IPS-NIHi7 (cell line): ENCODE measurements around the gene TFPI.
"Not testable (repeated sequence)": the region's sequence is repeated elsewhere in the genome, so short reads cannot be mapped to it uniquely, and the experiment has no call there.

Experiments used
- DNase-seq: peaks from one replicate; pipeline ENCODE4 v3.0.0; 2012; ENCODE audit warnings: mixed read lengths; ENCODE audit errors: extremely low spot score

Gene TFPI

DNA sequence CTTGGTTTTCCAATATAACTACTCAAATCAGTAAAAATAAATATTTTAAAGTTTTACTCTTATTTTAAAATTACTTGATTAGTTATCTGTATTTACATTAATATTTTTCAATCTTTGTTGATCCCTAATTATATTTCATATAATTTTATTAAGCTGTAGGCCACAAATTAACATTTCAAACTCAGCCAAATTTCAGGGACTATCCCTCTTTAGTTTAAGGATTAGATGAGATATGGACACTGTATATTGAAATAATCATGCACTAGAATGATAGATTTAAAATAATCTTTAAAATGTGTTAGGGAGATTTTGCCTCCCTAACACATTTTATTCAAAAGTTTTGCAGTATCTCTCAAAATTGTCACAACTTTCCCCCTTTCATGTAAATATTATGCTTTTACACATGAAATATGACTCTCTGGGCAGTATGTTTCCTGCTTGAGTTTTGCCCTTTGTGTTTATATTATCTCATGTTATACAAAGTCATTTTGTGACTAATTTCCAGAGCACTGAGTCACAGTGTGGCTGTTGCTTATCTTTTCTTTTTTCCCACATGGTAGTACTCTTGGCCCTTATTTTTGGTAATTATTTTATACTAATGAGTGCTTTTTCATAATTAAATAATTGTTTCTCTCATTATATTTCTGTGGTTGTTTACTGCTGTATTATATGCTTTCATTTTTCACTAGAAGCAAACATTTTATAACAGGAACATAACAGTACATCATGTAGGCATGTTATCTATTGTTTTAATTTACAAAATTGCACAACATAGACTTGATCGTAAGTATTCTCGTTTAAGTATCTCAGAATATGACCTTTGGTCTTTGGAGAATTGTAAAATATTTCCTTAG lies 1.2 kb downstream of the TFPI start:
- DNase-seq, result no peak

DNA sequence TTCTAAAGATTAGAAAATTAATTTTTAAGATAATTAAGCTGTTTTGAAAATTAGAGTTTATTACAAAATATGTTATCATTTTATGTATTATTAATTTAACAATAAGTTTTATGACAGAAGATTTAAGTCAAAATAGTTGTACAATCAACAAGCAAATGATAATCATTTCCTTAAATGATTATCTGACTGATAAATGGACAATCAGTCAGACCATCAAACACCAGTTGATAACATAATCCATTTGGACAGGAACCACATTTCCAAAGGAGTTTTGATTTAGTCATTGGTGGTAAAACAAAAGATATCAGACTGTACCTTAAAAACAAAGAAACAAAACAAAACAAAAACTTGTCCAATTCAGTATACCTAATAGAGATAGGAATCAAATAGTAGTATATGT lies 1.9 kb downstream of the TFPI start:
- no peak for DNase-seq

- DNase-seq, result no peak
These were observed 3.4 kb downstream of the TFPI start for GRCh38 chr2:187550857-187551256.

GRCh38 chr2:187549951-187550555 lies 4.2 kb downstream of the TFPI start:
- DNase-seq, result no peak

DNA sequence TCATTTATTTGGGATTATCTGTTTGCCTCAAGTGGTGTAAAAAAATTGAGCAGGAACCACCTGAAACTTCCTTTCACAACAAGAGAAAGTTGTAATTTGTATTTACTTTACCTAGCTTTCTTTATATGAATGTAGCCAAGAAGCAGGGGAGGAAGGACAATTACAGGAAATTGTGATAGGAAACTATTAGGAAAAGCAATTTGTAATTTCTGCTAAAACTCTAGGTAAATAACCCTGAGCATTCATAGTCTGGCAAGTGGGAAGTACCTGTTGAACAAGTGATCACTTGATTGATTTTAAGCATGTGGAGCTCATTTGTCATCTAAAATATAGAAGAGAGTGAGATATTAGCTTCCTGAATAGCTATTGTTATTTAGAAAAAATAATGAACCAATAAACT lies 5.0 kb downstream of the TFPI start:
- no peak for DNase-seq

- DNase-seq, result no peak
These were observed 5.6 kb downstream of the TFPI start for GRCh38 chr2:187548656-187549055.

- DNase-seq, result peak; percentile 51
These were observed 6.8 kb downstream of the TFPI start for GRCh38 chr2:187547353-187547979.

GRCh38 chr2:187546762-187547333 lies 7.4 kb downstream of the TFPI start:
- no peak for DNase-seq

- DNase-seq, result no peak
These were observed 8.9 kb downstream of the TFPI start for GRCh38 chr2:187545238-187545751.

GRCh38 chr2:187544371-187545080 lies 9.7 kb downstream of the TFPI start:
- no peak for DNase-seq

GRCh38 chr2:187543488-187543887 lies 10.7 kb downstream of the TFPI start:
- DNase-seq, result no peak

DNA sequence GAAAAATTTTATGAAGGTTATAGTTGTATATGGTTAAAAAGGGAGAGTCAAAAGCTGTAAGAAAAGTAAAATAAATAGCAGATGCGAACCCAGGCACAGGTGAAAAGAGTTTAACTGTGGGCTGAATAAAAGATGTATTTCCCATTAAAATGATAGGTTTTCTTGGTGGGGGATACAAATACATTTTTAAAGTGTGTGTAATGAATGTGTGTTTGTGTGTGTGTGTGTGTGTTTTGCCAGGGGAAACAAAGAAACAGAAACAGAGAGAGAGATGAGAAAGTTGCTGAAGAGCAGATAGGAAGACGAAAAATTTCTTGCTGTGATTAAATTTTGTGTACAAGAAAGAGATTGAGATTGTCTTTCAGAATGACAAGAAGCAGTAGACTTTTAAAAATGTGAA lies 12.1 kb downstream of the TFPI start:
- DNase-seq, result no peak

- no peak for DNase-seq
These were observed 12.8 kb downstream of the TFPI start for GRCh38 chr2:187541086-187542085.

DNA sequence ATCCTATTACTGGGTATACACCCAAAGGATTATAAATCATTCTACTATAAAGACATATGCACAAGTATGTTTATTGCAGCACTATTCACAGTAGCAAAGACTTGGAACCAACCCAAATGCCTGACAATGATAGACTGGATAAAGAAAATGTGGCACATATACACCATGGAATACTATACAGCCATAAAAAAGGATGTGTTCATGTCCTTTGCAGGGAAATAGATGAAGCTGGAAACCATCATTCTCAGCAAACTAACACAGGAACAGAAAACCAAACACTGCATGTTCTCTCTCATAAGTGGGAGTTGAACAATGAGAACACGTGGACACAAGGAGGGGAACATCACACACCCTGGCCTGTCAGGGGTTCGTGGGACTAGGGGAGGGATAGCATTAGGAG lies 16.0 kb downstream of the TFPI start:
- not testable (repeated sequence) for DNase-seq

- not testable (repeated sequence) for DNase-seq
These were observed 18.9 kb downstream of the TFPI start for GRCh38 chr2:187535381-187535780.

DNA sequence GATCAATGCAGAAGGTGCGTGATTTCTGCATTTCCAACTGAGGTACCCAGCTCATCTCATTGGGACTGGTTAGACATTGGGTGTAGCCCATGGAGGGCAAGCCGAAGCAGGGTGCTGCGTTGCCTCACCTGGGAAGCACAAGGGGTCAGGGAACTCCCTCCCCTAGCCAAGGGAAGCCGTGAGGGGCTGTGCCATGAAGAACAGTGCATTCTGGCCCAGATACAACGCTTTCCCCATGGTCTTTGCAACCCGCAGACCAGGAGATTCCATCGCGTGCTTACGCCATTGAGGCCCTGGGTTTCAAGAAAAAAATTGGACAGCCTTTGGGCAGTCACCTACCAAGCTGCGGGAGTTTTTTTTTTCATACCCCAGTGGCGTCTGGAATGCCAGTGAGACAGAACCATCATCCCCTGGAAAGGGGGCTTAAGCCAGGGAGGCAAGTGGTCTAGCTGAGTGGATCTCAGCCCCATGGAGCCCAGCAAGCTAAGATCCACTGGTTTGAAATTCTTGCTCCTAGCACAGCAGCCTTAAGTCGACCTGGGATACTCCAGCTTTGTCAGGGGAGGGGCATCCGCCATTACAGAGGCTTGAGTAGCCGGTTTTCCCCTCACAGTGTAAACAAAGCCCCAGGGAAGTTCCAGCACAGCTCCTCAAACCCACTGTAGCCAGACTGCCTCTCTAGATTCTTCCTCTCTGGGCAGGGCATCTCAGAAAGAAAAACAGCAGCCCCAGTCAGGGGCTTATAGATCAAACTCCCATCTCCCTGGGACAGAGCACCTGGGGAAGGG lies 21.7 kb downstream of the TFPI start:
- no peak for DNase-seq

GRCh38 chr2:187529977-187530721 lies 24.1 kb downstream of the TFPI start:
- DNase-seq, result no peak

DNA sequence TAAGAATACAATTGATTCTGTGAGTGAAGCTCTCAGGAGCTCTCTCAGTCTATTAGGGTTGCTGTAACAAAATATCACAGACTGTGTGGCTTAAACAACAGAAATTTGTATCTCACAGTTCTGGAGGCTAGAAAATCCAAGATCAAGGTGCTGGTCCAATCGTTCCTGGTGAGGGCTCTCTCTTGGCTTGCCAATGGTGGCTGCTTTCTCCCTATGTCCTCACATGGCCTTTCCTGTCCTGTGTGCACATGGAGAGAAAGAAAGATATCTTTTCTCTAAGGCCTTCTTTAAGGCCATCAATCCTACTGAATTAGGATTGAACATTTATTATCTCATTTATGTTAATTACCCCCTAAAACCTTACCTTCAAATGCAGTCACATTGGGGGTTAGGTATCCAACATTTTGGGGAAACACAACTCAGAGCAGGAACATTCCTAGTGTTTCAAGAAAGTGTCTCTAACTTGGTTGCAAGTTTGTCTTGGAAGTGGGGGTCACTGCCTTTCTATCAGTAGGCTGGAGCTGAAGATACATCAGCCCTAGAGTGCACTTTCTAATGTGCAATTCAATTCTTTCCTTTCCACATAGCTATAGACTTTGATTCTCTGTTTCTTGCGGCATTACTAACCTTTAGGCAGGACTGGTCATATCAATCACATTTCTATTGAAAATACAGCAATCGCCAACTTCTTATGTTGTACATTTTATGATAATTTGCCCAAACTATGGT lies 24.8 kb downstream of the TFPI start:
- DNase-seq, result no peak
